ENCODE measurements around the gene GALNT2.

The GALNT2 gene

DNA sequence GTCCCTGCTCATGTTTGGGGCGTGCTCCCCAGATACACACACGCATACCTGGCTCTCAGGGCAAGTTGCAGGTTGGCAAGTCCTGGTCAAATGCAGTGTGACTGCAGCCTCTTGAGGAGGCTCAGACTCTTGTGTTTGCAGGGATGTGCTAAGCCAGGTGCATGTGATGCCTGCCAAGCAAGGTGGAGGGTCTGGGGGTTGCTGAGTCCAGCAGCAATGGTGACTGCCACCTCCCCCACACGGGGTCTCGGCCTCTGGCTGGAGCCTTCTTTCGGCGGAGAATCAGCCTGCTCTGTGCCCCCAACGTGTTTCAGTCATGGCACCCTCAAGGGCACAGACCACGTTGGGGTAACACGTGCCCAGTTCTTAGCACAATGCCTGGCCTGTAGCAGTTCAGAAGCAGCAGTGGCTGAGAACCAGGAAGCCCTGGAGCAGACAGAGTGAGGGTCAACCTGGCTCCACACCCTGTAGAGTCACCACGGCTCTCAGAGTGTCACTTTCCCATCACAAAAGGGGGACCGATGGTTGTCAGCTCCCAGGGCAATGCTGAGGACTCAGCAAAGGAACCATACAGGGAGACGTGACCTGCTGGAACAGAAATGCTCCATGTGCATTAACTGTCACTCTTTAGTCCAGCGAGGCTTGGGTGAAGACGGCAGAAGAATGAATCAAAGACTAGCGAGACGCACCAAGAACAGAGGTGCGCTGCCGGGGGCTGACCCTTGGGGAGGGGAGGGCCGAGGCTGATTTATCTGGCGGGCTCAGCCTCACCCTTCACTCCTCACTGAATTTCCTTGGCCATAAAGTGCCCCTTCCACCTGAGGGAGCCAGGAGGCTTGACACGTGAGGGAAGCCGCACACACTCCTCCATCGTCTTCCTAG is 250.1 kb downstream of the GALNT2 start:
- Histone ChIP-seq H3K27ac (ENCODE audit: low read length) (no peak overlapping the region), H3K36me3 (ENCODE audit: control insufficient read depth in 2 of 2, insufficient read depth in 2 of 2, low read length in 2 of 2) (no peaks in the 10 kb centered on the region), H3K4me3 (ENCODE audit: low read length in 2 of 2) (no peak overlapping the region), H3K9me3 (ENCODE audit: control insufficient read depth in 2 of 2, low read length in 2 of 2) (no peaks in the 10 kb centered on the region), H3K9ac (ENCODE audit: low read length in 2 of 2) (no peak overlapping the region), H3K4me1 (ENCODE audit: control insufficient read depth, insufficient read depth, low read length) (no peaks in the 10 kb centered on the region), H3K27me3 (ENCODE audit: control insufficient read depth in 1 of 2, insufficient read depth in 2 of 2, low read length in 2 of 2) (peaks cover 2 to 10% of the 10 kb centered on the region in 2 donors)

DNA sequence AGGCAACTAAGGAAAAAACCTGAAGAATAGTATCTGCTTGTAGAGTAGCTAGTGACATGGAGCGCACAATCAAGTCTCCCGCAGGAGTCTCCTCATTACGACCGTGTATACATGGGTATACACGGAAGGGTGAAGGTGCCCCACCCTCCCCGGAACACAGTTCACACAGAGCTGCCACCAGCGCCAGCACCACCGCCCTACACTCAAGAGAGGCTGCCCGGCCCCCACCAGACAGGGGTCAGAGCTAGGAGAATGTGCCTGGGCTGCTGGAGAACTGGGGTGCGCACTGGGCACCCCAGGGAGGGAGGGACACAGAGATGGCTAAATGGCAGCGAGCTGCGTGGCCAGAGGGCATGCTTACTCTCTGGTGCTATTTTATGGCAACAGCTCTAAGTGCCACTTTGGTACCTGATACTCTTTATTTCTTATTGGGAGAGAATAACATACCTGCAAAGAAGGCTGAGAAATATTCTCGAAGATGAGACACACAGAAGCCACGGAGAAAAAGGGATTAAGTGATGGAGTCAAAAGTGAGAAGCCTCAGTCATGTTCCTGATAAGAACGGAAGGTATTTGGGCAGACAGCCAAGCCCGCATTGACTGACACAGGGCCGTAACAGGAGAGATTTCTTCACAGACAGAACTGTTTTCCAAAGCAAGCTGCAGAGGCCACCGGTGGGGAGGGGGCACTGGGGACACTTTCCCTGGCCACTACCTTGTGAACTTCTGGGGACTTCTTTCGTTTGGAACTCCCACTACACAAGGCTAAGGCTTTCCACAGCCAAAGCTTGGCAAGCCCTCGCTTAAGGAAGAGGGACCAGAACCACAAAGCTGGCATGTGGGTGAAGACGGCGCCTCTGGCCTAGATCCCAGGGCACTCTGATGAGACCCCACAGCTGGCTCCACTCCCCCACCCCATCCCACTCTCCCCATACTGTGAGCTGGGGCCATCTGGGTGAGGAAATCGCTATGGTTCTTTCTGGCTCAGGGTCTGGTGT is 251.1 kb downstream of the GALNT2 start:
- Histone ChIP-seq H3K27me3 (ENCODE audit: control insufficient read depth in 1 of 2, insufficient read depth in 2 of 2, low read length in 2 of 2) (peaks cover 0 to 5% of the 10 kb centered on the region in 2 donors), H3K4me1 (ENCODE audit: control insufficient read depth, insufficient read depth, low read length) (no peaks in the 10 kb centered on the region), H3K36me3 (ENCODE audit: control insufficient read depth in 2 of 2, insufficient read depth in 2 of 2, low read length in 2 of 2) (no peaks in the 10 kb centered on the region), H3K27ac (ENCODE audit: low read length) (no peak overlapping the region), H3K4me3 (ENCODE audit: low read length in 2 of 2) (no peak overlapping the region), H3K9me3 (ENCODE audit: control insufficient read depth in 2 of 2, low read length in 2 of 2) (no peaks in the 10 kb centered on the region), H3K9ac (ENCODE audit: low read length in 2 of 2) (no peak overlapping the region)

DNA sequence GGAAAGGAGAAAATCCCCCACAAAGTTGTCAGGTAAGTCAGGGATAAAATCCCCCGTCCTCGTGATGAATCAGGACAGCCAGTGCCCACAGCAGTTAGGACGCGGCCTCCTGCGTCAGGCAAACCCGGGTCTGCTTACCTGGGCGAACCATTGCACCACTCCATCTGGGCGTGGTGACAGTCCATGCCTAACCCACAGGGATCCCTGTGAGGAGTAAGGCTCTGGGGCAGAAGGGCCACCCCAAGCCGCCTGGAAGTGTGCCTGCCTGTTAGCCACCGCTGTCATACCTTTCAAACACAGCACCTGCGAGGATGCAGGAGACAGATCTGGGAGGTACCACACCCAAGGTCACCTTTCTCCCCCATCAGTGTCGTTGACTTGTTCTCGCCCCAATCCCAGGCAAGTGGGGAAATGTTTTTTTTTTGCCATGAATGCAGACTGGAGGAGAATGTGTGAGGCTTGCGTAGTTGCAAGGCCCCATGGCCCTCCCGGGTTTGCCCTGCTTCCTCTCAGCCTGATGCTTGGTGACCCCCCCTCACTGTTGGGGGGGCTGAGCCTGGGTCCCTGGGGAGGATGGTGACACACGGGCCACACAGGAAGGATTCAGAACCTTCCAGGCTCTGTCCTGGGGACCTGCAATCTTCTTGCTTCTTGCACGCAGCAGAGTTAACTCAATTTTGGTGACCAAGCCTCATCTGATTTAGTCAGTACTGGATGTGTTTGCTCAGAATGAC is 252.1 kb downstream of the GALNT2 start:
- no peaks in the 10 kb centered on the region for H3K4me1 ChIP-seq (ENCODE audit: control insufficient read depth, insufficient read depth, low read length)
- no peaks in the 10 kb centered on the region for H3K9me3 ChIP-seq (ENCODE audit: control insufficient read depth in 2 of 2, low read length in 2 of 2)
- H3K27me3 ChIP-seq (ENCODE audit: control insufficient read depth in 1 of 2, insufficient read depth in 2 of 2, low read length in 2 of 2) = peaks cover 0 to 5% of the 10 kb centered on the region in 2 donors
- H3K4me3 ChIP-seq (ENCODE audit: low read length in 2 of 2) = no peak overlapping the region
- H3K27ac ChIP-seq (ENCODE audit: low read length) = no peak overlapping the region
- H3K9ac ChIP-seq (ENCODE audit: low read length in 2 of 2) = no peak overlapping the region
- no peaks in the 10 kb centered on the region for H3K36me3 ChIP-seq (ENCODE audit: control insufficient read depth in 2 of 2, insufficient read depth in 2 of 2, low read length in 2 of 2)

DNA sequence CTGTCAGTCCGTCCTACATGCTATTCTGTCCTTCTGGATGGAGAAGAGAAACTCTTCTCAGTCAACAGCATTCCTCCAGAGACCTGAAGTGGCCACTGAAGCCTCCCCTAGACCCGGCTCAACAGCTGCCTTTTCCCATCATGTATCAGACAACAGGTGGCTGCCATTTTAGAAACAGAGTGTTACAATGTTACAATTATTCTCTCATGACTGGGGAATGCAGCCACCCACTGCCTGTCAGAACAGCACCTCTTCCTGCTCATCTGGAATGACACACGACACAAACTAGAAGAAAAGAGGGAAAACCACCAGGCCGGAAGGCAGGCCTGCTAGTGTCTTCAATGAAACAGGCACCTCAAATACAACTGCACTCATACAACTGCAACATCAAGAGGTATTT is 253.8 kb downstream of the GALNT2 start:
- no peak overlapping the region for H3K27ac ChIP-seq (ENCODE audit: low read length)
- no peak overlapping the region for H3K4me3 ChIP-seq (ENCODE audit: low read length in 2 of 2)
- no peaks in the 10 kb centered on the region for H3K4me1 ChIP-seq (ENCODE audit: control insufficient read depth, insufficient read depth, low read length)
- H3K36me3 ChIP-seq (ENCODE audit: control insufficient read depth in 2 of 2, insufficient read depth in 2 of 2, low read length in 2 of 2) = no peaks in the 10 kb centered on the region
- no peaks in the 10 kb centered on the region for H3K27me3 ChIP-seq (ENCODE audit: control insufficient read depth in 1 of 2, insufficient read depth in 2 of 2, low read length in 2 of 2)
- H3K9ac ChIP-seq (ENCODE audit: low read length in 2 of 2) = no peak overlapping the region
- H3K9me3 ChIP-seq (ENCODE audit: control insufficient read depth in 2 of 2, low read length in 2 of 2) = no peaks in the 10 kb centered on the region

DNA sequence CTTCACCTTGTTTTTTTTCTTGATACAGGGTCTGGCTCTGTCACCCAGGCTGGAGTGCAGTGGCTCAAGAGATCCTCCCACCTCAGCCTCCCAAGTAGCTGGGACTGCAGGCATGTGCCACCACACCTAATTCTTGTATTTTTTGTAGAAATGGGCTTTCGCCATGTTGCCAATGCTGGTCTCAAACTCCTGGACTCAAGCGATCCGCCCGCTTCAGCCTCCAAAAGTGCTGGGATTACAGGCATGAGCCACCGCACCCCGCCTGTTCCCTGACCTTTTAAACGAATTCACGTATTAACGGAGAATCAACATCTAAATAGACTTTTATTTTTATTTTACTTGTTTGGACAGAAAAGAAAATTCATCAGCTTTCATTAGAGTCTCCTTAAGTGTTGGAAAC is 254.3 kb downstream of the GALNT2 start:
- no peak overlapping the region for H3K9ac ChIP-seq (ENCODE audit: low read length in 2 of 2)
- no peak overlapping the region for H3K27ac ChIP-seq (ENCODE audit: low read length)
- H3K4me1 ChIP-seq (ENCODE audit: control insufficient read depth, insufficient read depth, low read length) = no peaks in the 10 kb centered on the region

DNA sequence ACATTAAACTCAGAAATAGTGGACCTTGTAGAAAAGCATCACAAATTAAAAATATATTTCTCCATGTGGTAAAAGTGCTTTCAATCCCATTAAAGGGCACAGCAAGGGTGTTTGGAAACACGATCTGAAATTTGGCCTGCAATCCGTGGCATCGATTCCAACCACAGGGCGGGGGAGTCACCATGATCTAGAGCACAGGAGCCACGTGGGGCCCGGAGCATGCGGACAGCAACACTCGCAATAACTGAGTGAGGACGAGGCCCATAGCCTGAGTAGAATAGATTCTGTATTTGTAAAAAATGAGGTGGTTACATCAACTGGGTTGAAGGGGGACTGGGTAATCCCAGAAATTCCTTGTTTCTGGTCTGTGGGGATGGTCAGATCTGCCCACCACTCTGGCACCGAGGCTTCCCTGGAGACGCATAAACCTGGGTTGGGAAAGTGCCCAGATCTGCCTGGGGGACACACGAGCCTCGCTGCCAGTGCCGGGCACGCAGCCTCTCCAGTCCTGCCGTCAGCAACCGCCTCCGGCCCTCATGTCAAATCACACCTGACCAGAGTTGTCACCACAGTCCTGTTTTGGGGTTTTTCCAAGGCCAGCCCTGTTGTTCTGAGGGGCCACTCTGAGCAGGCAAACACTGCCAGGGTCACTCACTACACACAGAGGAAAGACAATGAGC is 254.8 kb downstream of the GALNT2 start:
- Histone ChIP-seq H3K27ac (ENCODE audit: low read length) (no peak overlapping the region), H3K9ac (ENCODE audit: low read length in 2 of 2) (no peak overlapping the region)

More for the DNA sequence above, 254.3 kb downstream of the GALNT2 start:
- Histone ChIP-seq H3K36me3 (ENCODE audit: control insufficient read depth in 2 of 2, insufficient read depth in 2 of 2, low read length in 2 of 2) (no peaks in the 10 kb centered on the region), H3K4me3 (ENCODE audit: low read length in 2 of 2) (no peak overlapping the region), H3K9me3 (ENCODE audit: control insufficient read depth in 2 of 2, low read length in 2 of 2) (no peaks in the 10 kb centered on the region), H3K27me3 (ENCODE audit: control insufficient read depth in 1 of 2, insufficient read depth in 2 of 2, low read length in 2 of 2) (no peaks in the 10 kb centered on the region)

DNA sequence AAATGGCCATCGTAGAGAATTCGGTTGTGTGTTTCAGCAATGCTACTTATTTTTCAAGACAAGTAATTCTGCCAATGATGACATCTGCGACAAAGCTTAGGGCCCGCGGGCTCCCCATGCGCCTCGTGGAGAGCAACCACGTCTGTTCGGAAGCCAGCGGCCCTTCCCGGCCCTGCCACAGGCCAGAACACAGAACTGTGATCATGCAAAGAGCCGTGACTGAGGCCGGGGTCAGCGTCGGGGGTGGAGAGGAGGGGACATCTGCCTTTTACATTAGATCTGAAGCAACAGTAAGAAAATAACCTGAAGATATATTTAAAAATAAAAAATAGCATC is 255.4 kb downstream of the GALNT2 start:
- Histone ChIP-seq H3K9ac (ENCODE audit: low read length in 2 of 2) (no peak overlapping the region), H3K9me3 (ENCODE audit: control insufficient read depth in 2 of 2, low read length in 2 of 2) (no peaks in the 10 kb centered on the region), H3K4me1 (ENCODE audit: control insufficient read depth, insufficient read depth, low read length) (no peaks in the 10 kb centered on the region), H3K36me3 (ENCODE audit: control insufficient read depth in 2 of 2, insufficient read depth in 2 of 2, low read length in 2 of 2) (no peaks in the 10 kb centered on the region), H3K27me3 (ENCODE audit: control insufficient read depth in 1 of 2, insufficient read depth in 2 of 2, low read length in 2 of 2) (no peaks in the 10 kb centered on the region), H3K4me3 (ENCODE audit: low read length in 2 of 2) (no peak overlapping the region), H3K27ac (ENCODE audit: low read length) (no peak overlapping the region)

More for the DNA sequence above, 254.8 kb downstream of the GALNT2 start:
- Histone ChIP-seq H3K4me1 (ENCODE audit: control insufficient read depth, insufficient read depth, low read length) (no peaks in the 10 kb centered on the region), H3K9me3 (ENCODE audit: control insufficient read depth in 2 of 2, low read length in 2 of 2) (no peaks in the 10 kb centered on the region), H3K4me3 (ENCODE audit: low read length in 2 of 2) (no peak overlapping the region), H3K36me3 (ENCODE audit: control insufficient read depth in 2 of 2, insufficient read depth in 2 of 2, low read length in 2 of 2) (no peaks in the 10 kb centered on the region), H3K27me3 (ENCODE audit: control insufficient read depth in 1 of 2, insufficient read depth in 2 of 2, low read length in 2 of 2) (no peaks in the 10 kb centered on the region)

DNA sequence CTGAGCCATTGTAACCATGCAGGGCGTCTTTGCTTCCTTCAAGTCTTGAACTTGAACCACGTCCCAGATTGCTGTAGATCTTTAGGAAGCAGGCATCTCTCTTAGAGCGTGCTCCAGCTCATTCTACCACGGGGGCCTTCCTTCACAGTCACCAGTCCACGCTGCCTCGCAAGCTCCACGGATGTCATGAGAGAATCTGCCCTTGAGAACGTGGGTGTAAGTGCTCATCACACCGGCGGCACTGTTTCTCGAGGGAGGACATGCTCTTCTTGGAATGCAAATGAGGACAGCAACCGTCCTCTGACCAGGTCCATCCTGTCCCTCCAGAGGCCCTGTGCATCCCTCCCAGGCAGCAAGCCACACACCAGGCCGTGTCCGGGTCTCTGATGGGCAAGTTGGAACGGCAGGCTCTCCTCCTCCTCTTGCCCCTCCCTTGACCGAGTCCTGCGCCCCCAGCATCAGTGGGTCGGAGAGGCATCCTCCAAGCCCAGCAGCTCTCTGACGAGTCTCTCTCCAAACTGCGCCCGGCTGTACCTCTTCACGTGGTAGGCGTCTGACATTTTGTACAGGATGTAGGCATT is 256.0 kb downstream of the GALNT2 start:
- Histone ChIP-seq H3K9ac (ENCODE audit: low read length in 2 of 2) (no peak overlapping the region), H3K4me3 (ENCODE audit: low read length in 2 of 2) (no peak overlapping the region), H3K27ac (ENCODE audit: low read length) (no peak overlapping the region), H3K36me3 (ENCODE audit: control insufficient read depth in 2 of 2, insufficient read depth in 2 of 2, low read length in 2 of 2) (no peaks in the 10 kb centered on the region), H3K4me1 (ENCODE audit: control insufficient read depth, insufficient read depth, low read length) (no peaks in the 10 kb centered on the region), H3K9me3 (ENCODE audit: control insufficient read depth in 2 of 2, low read length in 2 of 2) (no peaks in the 10 kb centered on the region), H3K27me3 (ENCODE audit: control insufficient read depth in 1 of 2, insufficient read depth in 2 of 2, low read length in 2 of 2) (no peaks in the 10 kb centered on the region)

DNA sequence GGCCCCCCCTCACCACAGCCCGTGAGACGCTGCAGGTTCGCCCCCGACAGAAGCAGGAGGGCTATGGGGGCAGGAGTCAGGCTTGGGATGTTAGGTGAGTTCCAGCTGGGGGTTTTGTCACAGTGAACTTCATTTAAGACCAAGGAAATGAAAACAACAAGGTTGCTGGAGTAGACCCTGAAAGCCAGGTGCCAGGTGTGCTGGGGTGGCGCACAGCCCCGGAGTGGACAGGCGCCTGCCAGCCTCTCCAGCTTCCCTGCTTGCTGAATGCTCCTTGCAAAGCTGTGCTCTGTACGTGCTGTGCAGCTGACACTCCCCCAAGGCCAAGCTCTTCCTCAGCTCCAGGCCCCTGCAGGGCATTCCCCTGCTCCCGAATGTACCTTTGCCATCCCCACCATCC is 256.6 kb downstream of the GALNT2 start:
- Histone ChIP-seq H3K4me1 (ENCODE audit: control insufficient read depth, insufficient read depth, low read length) (no peaks in the 10 kb centered on the region), H3K9me3 (ENCODE audit: control insufficient read depth in 2 of 2, low read length in 2 of 2) (no peaks in the 10 kb centered on the region), H3K36me3 (ENCODE audit: control insufficient read depth in 2 of 2, insufficient read depth in 2 of 2, low read length in 2 of 2) (no peaks in the 10 kb centered on the region), H3K27ac (ENCODE audit: low read length) (no peak overlapping the region), H3K27me3 (ENCODE audit: control insufficient read depth in 1 of 2, insufficient read depth in 2 of 2, low read length in 2 of 2) (no peaks in the 10 kb centered on the region), H3K4me3 (ENCODE audit: low read length in 2 of 2) (no peak overlapping the region), H3K9ac (ENCODE audit: low read length in 2 of 2) (no peak overlapping the region)

Measured in stomach smooth muscle (tissue), 2 donors.